CD4-positive, CD25-positive, alpha-beta regulatory T cell (primary cell): ENCODE data around the gene RGPD3. TPM values are rescaled to one million over a fixed set of nuclear protein-coding genes. Genes with fewer than 3 reads are reported as not detected.
"Not testable (repeated sequence)": the region's sequence is repeated elsewhere in the genome, so short reads cannot be mapped to it uniquely, and the experiment has no call there.

Experiments
- ATAC-seq, 2 donors: fragments of 150-1000 bp; cut with Tn5 transposase; one replicate each; pipeline ENCODE4 v1.10.0; 2021; ENCODE audit warnings: low read depth in 2 of 2, moderate number of reproducible peaks in 2 of 2, moderate library complexity in 1 of 2
- DNase-seq, 3 donors: peaks; one replicate each; pipeline versions ENCODE4 v3.0.0 to v3.0.0-alpha.2; 2012 to 2022; ENCODE audit warnings: mixed read lengths in 1 of 3
- H3K27ac ChIP-seq: one replicate; pipeline ENCODE4 v1.7.0; 2013; ENCODE audit warnings: mild to moderate bottlenecking, low read length; ENCODE audit not compliant: insufficient read depth, poor library complexity, severe bottlenecking
- H3K27me3 ChIP-seq: one replicate; pipeline ENCODE4 v1.7.0; 2013; ENCODE audit warnings: low read length; ENCODE audit not compliant: control insufficient read depth, insufficient read depth
- H3K36me3 ChIP-seq: one replicate; pipeline ENCODE4 v1.7.0; 2013; ENCODE audit warnings: mild to moderate bottlenecking, low read length, moderate library complexity; ENCODE audit not compliant: control insufficient read depth, insufficient read depth
- H3K4me1 ChIP-seq: 2 replicates; pipeline ENCODE4 v1.7.0; 2013; ENCODE audit warnings: mild to moderate bottlenecking, low read length; ENCODE audit not compliant: insufficient read depth, control insufficient read depth, poor library complexity, severe bottlenecking
- H3K4me3 ChIP-seq: one replicate; pipeline ENCODE4 v1.7.0; 2013; ENCODE audit warnings: low read depth, mild to moderate bottlenecking, low read length, moderate library complexity
- H3K9me3 ChIP-seq, 2 experiments: 1 replicate in 1 of 2; 2 replicates in 1 of 2; pipeline ENCODE4 v1.7.0; 2013; ENCODE audit warnings: low read length in 2 of 2, mild to moderate bottlenecking in 1 of 2, moderate library complexity in 1 of 2; ENCODE audit not compliant: control insufficient read depth in 2 of 2
- H3K27ac Mint-ChIP-seq, 3 donors: one replicate each; pipeline ENCODE4 v1.8.0; 2020 to 2022; ENCODE audit warnings: mild to moderate bottlenecking in 3 of 3, mixed read lengths in 3 of 3, moderate library complexity in 2 of 3
- H3K27me3 Mint-ChIP-seq: one replicate; pipeline ENCODE4 v1.8.0; 2022; ENCODE audit warnings: mild to moderate bottlenecking, mixed read lengths
- H3K36me3 Mint-ChIP-seq: one replicate; pipeline ENCODE4 v1.8.0; 2020; ENCODE audit warnings: mixed read lengths
- H3K4me1 Mint-ChIP-seq, 4 donors: one replicate each; pipeline ENCODE4 v1.8.0; 2020 to 2022; ENCODE audit warnings: mixed read lengths in 4 of 4, mild to moderate bottlenecking in 1 of 4
- H3K4me3 Mint-ChIP-seq, 4 donors: one replicate each; pipeline ENCODE4 v1.8.0; 2020 to 2022; ENCODE audit warnings: mild to moderate bottlenecking in 4 of 4, mixed read lengths in 4 of 4, moderate library complexity in 3 of 4
- H3K9me3 Mint-ChIP-seq, 7 donors: one replicate each; pipeline ENCODE4 v1.8.0; 2020 to 2022; ENCODE audit warnings: mixed read lengths in 7 of 7, mild to moderate bottlenecking in 3 of 7, moderate library complexity in 2 of 7
- polyA plus RNA-seq, 4 donors: library from polyadenylated mRNA; unstranded; fragments of 300-500 nt; fragmentation: Illumina TruSeq; gene quantifications; one replicate each; pipeline ENCODE4 v1.2.3, GENCODE V29; 2021
- total RNA-seq: library from RNA; stranded (reverse); gene quantifications from one replicate; pipeline ENCODE4 v1.2.3, GENCODE V29; 2022

RGPD3 gene
- total RNA-seq (0.44 TPM), polyA plus RNA-seq (under 1 TPM in 3 of 4 donors, not detected in 1; 0.07 to 0.21 (median 0.20) TPM)

GRCh38 chr2:106468107-106468506 lies at the start of gene RGPD3:
Gene RGPD3, minus strand, starts transcription at chr2:106468413. Its CDS starts 125 bp downstream, at chr2:106468288.
- H3K9me3 ChIP-seq, H3K27ac Mint-ChIP-seq, H3K4me3 Mint-ChIP-seq, H3K27me3 Mint-ChIP-seq, H3K4me3 ChIP-seq, ATAC-seq, H3K36me3 Mint-ChIP-seq, H3K4me1 ChIP-seq, H3K4me1 Mint-ChIP-seq, DNase-seq, H3K9me3 Mint-ChIP-seq, H3K27me3 ChIP-seq, H3K36me3 ChIP-seq, H3K27ac ChIP-seq: not testable (repeated sequence)

GRCh38 chr2:106517329-106517728 lies 49.1 kb upstream of the RGPD3 start:
- H3K27me3 ChIP-seq = no peaks in the 10 kb centered on the region
- no peak overlapping the region for H3K27ac ChIP-seq
- Mint-ChIP-seq H3K4me3 (no peak overlapping the region), H3K27me3 (no peaks in the 10 kb centered on the region), H3K27ac (no peak overlapping the region), H3K36me3 (no peaks in the 10 kb centered on the region), H3K4me1 (peaks cover 0 to 4% (median 0%) of the 10 kb centered on the region in 4 donors), H3K9me3 (peaks cover 0 to 6% (median 0%) of the 10 kb centered on the region in 7 donors)
- H3K9me3 ChIP-seq = no peaks in the 10 kb centered on the region
- no peak overlapping the region for H3K4me3 ChIP-seq
- H3K36me3 ChIP-seq = no peaks in the 10 kb centered on the region
- H3K4me1 ChIP-seq = no peaks in the 10 kb centered on the region
- ATAC-seq = no peak
- no peak for DNase-seq

GRCh38 chr2:106516864-106517263 lies 48.7 kb upstream of the RGPD3 start:
- Mint-ChIP-seq H3K9me3 (peaks cover 0 to 6% (median 0%) of the 10 kb centered on the region in 7 donors), H3K4me3 (no peak overlapping the region), H3K36me3 (no peaks in the 10 kb centered on the region), H3K27ac (no peak overlapping the region), H3K27me3 (no peaks in the 10 kb centered on the region), H3K4me1 (peaks cover 0 to 8% (median 0%) of the 10 kb centered on the region in 4 donors)
- H3K27ac ChIP-seq = no peak overlapping the region
- H3K27me3 ChIP-seq = no peaks in the 10 kb centered on the region
- DNase-seq (no peak), ATAC-seq (no peak)
- H3K9me3 ChIP-seq = no peaks in the 10 kb centered on the region
- no peaks in the 10 kb centered on the region for H3K36me3 ChIP-seq
- H3K4me1 ChIP-seq = no peaks in the 10 kb centered on the region
- no peak overlapping the region for H3K4me3 ChIP-seq

GRCh38 chr2:106516436-106516835 lies 48.2 kb upstream of the RGPD3 start:
- Mint-ChIP-seq H3K36me3 (no peaks in the 10 kb centered on the region), H3K4me1 (peaks cover 0 to 11% (median 0%) of the 10 kb centered on the region in 4 donors), H3K4me3 (no peak overlapping the region), H3K27me3 (no peaks in the 10 kb centered on the region), H3K27ac (no peak overlapping the region), H3K9me3 (peaks cover 0 to 6% (median 0%) of the 10 kb centered on the region in 7 donors)
- Histone ChIP-seq H3K27ac (no peak overlapping the region), H3K4me1 (no peaks in the 10 kb centered on the region), H3K27me3 (no peaks in the 10 kb centered on the region), H3K36me3 (no peaks in the 10 kb centered on the region), H3K9me3 (no peaks in the 10 kb centered on the region), H3K4me3 (no peak overlapping the region)
- no peak for ATAC-seq
- no peak for DNase-seq

GRCh38 chr2:106514827-106515226 lies 46.6 kb upstream of the RGPD3 start:
- not testable (repeated sequence) for H3K36me3 Mint-ChIP-seq, H3K27ac Mint-ChIP-seq, H3K27me3 ChIP-seq, ATAC-seq, DNase-seq, H3K27me3 Mint-ChIP-seq, H3K9me3 ChIP-seq, H3K27ac ChIP-seq, H3K4me3 Mint-ChIP-seq, H3K9me3 Mint-ChIP-seq, H3K4me3 ChIP-seq, H3K36me3 ChIP-seq, H3K4me1 ChIP-seq
- H3K4me1 Mint-ChIP-seq = peaks cover 0 to 11% (median 0%) of the 10 kb centered on the region in 4 donors

GRCh38 chr2:106513391-106513790 lies 45.2 kb upstream of the RGPD3 start:
- not testable (repeated sequence) for H3K36me3 ChIP-seq, H3K27ac Mint-ChIP-seq, H3K9me3 ChIP-seq, H3K27me3 ChIP-seq, H3K4me3 Mint-ChIP-seq, H3K4me3 ChIP-seq, ATAC-seq, H3K27ac ChIP-seq, H3K36me3 Mint-ChIP-seq, H3K27me3 Mint-ChIP-seq, DNase-seq, H3K4me1 ChIP-seq, H3K9me3 Mint-ChIP-seq
- H3K4me1 Mint-ChIP-seq = peaks cover 0 to 11% (median 0%) of the 10 kb centered on the region in 4 donors

GRCh38 chr2:106511934-106512333 lies 43.7 kb upstream of the RGPD3 start:
- not testable (repeated sequence) for H3K4me3 ChIP-seq, H3K27me3 Mint-ChIP-seq, H3K9me3 Mint-ChIP-seq, H3K4me1 ChIP-seq, H3K27me3 ChIP-seq, H3K36me3 ChIP-seq, H3K9me3 ChIP-seq, H3K36me3 Mint-ChIP-seq, H3K27ac ChIP-seq
- ATAC-seq (peak in 1 of 2 donors; percentile 19), DNase-seq (peak in 1 of 3 donors; percentile 19)
- Mint-ChIP-seq H3K4me3 (peak overlapping the region in 1 of 4 donors; percentile 59), H3K4me1 (peaks cover 0 to 11% (median 0%) of the 10 kb centered on the region in 4 donors), H3K27ac (peak overlapping the region in 1 of 3 donors; percentile 8)

- not testable (repeated sequence) for H3K27ac ChIP-seq, H3K9me3 Mint-ChIP-seq, H3K27me3 ChIP-seq, H3K36me3 Mint-ChIP-seq, H3K4me3 ChIP-seq, H3K36me3 ChIP-seq, H3K27me3 Mint-ChIP-seq, H3K9me3 ChIP-seq, H3K4me1 ChIP-seq
- H3K4me1 Mint-ChIP-seq = peaks cover 0 to 13% (median 0%) of the 10 kb centered on the region in 4 donors
- peak overlapping the region in 1 of 3 donors; percentile 8 for H3K27ac Mint-ChIP-seq
- ATAC-seq (peak; percentile 39), DNase-seq (peak in 1 of 3 donors; percentile 41)
- H3K4me3 Mint-ChIP-seq = peak overlapping the region in 1 of 4 donors; percentile 59
Measured at GRCh38 chr2:106511476-106511901, 43.3 kb upstream of the RGPD3 start.
